Thyroid gland (tissue), 4 donors: ENCODE data around the gene PRICKLE1. TPM values are rescaled to one million over a fixed set of nuclear protein-coding genes. Genes with fewer than 3 reads are reported as not detected.

Experiments
- DNase-seq, 2 donors: peaks; one replicate each; pipeline ENCODE4 v3.0.0-alpha.2; 2019
- H3K27ac ChIP-seq, 3 donors: fragments of 200-600 bp; sonication (generic); 1 replicate in 2 of 3; 2 replicates in 1 of 3; pipeline ENCODE4 v1.5.1; 2016 to 2019; ENCODE audit warnings: mild to moderate bottlenecking in 1 of 3, moderate library complexity in 1 of 3
- H3K27me3 ChIP-seq: fragments of 200-600 bp; sonication (generic); one replicate; pipeline ENCODE4 v1.5.1; 2019
- H3K36me3 ChIP-seq, 2 donors: fragments of 200-600 bp; sonication (generic); one replicate each; pipeline ENCODE4 v1.5.1; 2016 to 2019
- H3K4me1 ChIP-seq, 2 donors: fragments of 200-600 bp; sonication (generic); one replicate each; pipeline ENCODE4 v1.5.1; 2017 to 2019
- H3K4me3 ChIP-seq, 3 donors: fragments of 200-600 bp; sonication (generic); replicated peaks in 1 of 3; 1 replicate in 2 of 3; 2 replicates in 1 of 3; pipeline ENCODE4 v1.5.1; 2016; ENCODE audit warnings: mild to moderate bottlenecking in 1 of 3
- H3K9me3 ChIP-seq: fragments of 200-600 bp; sonication (generic); one replicate; pipeline ENCODE4 v1.5.1; 2017
- POLR2A ChIP-seq, 2 donors: fragments of 450-650 bp; IDR thresholded peaks; one replicate each; pipeline ENCODE4 v1.6.1; 2017; ENCODE audit warnings: antibody characterized with exemption in 2 of 2, mild to moderate bottlenecking in 2 of 2, moderate library complexity in 1 of 2
- WGBS, 2 donors: methylation state at CpG; one replicate each; pipeline ENCODE4 v1.1.5; 2017; 5-methylcytosine and 5-hydroxymethylcytosine counted together
- intact Hi-C: fragments of 100-400 bp; cut with DNase I; formaldehyde crosslinking; loops from one replicate; pipeline ENCODE4 v1.15.1; 2023
- total RNA-seq, 4 donors: library from RNA; depleted of rRNA; stranded (reverse); fragments of >200 nt; gene quantifications; one replicate each; pipeline ENCODE4 v1.2.3, GENCODE V29; 2016
- TF ChIP-seq, protein P1 (sequence below), 6 experiments: fragments of 200-600 bp in 3 of 6; fragments of 450-650 bp in 3 of 6; sonication (generic) in 3 of 6; IDR thresholded peaks; one replicate each; pipeline ENCODE4 v1.5.1; 2016 to 2019; ENCODE audit warnings: antibody characterized with exemption in 6 of 6, mild to moderate bottlenecking in 2 of 6, inconsistent platforms in 1 of 6, moderate library complexity in 1 of 6

The PRICKLE1 gene
- total RNA-seq, 4 donors from 2014 or later, result 17.2 to 25.4 (median 19.6) TPM

DNA sequence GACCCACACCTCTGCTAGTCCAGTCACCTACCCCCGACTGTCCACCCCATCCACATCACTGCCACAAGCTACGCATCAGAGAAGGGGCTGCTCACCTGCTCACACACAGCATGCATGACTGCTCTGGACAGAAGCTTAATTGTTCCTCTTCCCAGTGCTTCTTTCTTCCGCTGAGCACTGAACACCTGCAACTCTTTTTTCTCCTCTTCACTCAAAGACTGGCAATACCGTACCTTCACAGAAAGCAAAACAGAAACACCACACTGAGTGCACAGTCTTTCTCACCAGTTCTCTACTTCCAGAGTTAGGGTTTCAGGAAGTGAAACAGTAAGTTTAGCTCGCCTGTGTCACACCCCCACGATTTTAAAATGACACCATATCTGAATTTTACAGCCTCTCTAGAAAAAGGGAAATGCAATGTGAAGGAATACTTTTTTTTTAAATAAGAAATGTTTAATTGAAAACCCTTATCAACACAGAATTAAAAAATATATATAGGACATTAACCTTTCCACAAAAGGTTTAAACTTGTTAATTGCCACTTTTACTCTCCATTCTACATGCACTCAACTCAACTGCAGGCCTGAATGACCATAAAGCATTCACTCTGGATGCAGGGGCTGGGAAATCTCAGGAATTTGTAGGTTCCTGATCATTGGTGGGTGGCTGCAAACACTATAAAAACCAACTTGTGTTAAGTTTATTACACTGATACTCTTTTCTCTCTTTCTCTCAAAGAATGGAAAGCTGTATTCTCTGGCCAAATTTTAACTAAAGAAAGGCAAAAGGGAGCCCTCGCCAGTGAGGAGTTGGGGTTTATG, 120.0 kb downstream of the PRICKLE1 start:
- Histone ChIP-seq H3K36me3 (peaks cover 9 to 17% of the 10 kb centered on the region in 2 donors), H3K27ac (peak overlapping the region in 1 of 3 donors; percentile 41), H3K9me3 (no peaks in the 10 kb centered on the region), H3K27me3 (no peaks in the 10 kb centered on the region), H3K4me1 (peaks cover 21 to 27% of the 10 kb centered on the region in 2 donors), H3K4me3 (no peak overlapping the region)
- WGBS, 2 donors, result 60 to 75% methylated on average over 7 of the region's 7 CpGs
- peak in 1 of 2 donors; percentile 9 for DNase-seq
- no peak for TF ChIP-seq POLR2A (IDR thresholded peaks at IDR 0.05)
- TF ChIP-seq, protein P1, sequence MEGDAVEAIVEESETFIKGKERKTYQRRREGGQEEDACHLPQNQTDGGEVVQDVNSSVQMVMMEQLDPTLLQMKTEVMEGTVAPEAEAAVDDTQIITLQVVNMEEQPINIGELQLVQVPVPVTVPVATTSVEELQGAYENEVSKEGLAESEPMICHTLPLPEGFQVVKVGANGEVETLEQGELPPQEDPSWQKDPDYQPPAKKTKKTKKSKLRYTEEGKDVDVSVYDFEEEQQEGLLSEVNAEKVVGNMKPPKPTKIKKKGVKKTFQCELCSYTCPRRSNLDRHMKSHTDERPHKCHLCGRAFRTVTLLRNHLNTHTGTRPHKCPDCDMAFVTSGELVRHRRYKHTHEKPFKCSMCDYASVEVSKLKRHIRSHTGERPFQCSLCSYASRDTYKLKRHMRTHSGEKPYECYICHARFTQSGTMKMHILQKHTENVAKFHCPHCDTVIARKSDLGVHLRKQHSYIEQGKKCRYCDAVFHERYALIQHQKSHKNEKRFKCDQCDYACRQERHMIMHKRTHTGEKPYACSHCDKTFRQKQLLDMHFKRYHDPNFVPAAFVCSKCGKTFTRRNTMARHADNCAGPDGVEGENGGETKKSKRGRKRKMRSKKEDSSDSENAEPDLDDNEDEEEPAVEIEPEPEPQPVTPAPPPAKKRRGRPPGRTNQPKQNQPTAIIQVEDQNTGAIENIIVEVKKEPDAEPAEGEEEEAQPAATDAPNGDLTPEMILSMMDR (IDR thresholded peaks at IDR 0.05), result no peak
- intact Hi-C loops, result no loop called here

- peaks cover 19 to 26% of the 10 kb centered on the region in 2 donors for H3K4me1 ChIP-seq
- peak overlapping the region in 1 of 3 donors; percentile 41 for H3K27ac ChIP-seq
- H3K27me3 ChIP-seq, result no peaks in the 10 kb centered on the region
- intact Hi-C loops, result no loop called here
- no peaks in the 10 kb centered on the region for H3K9me3 ChIP-seq
- TF ChIP-seq, protein P1 (IDR thresholded peaks at IDR 0.05), result no peak
- TF ChIP-seq POLR2A (IDR thresholded peaks at IDR 0.05), result no peak
- WGBS, 2 donors, result 73 to 84% methylated on average over 3 of the region's 3 CpGs
- DNase-seq, result no peak
- no peak overlapping the region for H3K4me3 ChIP-seq
- peaks cover 14 to 23% of the 10 kb centered on the region in 2 donors for H3K36me3 ChIP-seq
Observed at GRCh38 chr12:42468921-42469320, 120.6 kb downstream of the PRICKLE1 start.

DNA sequence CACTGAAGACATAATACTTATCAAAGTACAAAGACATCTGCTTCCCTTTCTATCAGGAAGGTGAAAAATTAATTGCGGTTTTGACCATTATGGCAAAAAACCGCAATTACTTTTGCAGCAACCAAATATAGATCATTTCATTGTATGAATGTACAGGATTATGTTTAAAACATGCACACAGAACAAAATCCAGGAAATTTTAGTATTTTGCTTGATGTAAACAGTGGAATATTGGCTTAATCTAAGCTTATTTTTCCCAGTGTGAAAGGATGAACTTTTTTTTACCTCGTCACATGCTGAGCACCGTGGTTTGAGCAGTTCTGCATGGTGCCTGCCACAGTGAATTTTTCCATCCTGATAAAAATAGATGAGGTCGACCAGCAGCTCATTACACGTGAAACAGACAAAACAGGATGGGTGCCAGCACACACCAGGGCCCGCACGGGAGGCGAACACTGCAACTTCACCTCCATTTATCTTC, 121.2 kb downstream of the PRICKLE1 start:
- no peak for TF ChIP-seq POLR2A (IDR thresholded peaks at IDR 0.05)
- TF ChIP-seq, protein P1 (IDR thresholded peaks at IDR 0.05), result no peak
- Histone ChIP-seq H3K4me3 (no peak overlapping the region), H3K9me3 (no peaks in the 10 kb centered on the region), H3K27ac (no peak overlapping the region), H3K27me3 (no peaks in the 10 kb centered on the region), H3K36me3 (peaks cover 14 to 27% of the 10 kb centered on the region in 2 donors), H3K4me1 (peaks cover 17 to 21% of the 10 kb centered on the region in 2 donors)
- intact Hi-C loops, result no loop called here
- DNase-seq, result no peak
- 69 to 84% methylated on average over 9 of the region's 9 CpGs for WGBS, 2 donors

- no peaks in the 10 kb centered on the region for H3K27me3 ChIP-seq
- no peaks in the 10 kb centered on the region for H3K9me3 ChIP-seq
- 95 to 98% methylated on average over 4 of the region's 4 CpGs for WGBS, 2 donors
- intact Hi-C loops, result no loop called here
- no peak for DNase-seq
- no peak overlapping the region for H3K27ac ChIP-seq
- no peak overlapping the region for H3K4me3 ChIP-seq
- no peak for TF ChIP-seq POLR2A (IDR thresholded peaks at IDR 0.05)
- TF ChIP-seq, protein P1 (IDR thresholded peaks at IDR 0.05), result no peak
- H3K4me1 ChIP-seq, result no peaks in the 10 kb centered on the region
- peaks cover 19 to 36% of the 10 kb centered on the region in 2 donors for H3K36me3 ChIP-seq
Observed at GRCh38 chr12:42463671-42464070, 125.9 kb downstream of the PRICKLE1 start.

- H3K27ac ChIP-seq, result no peak overlapping the region
- TF ChIP-seq, protein P1 (IDR thresholded peaks at IDR 0.05), result no peak
- TF ChIP-seq POLR2A (IDR thresholded peaks at IDR 0.05), result no peak
- no peak for DNase-seq
- no peaks in the 10 kb centered on the region for H3K9me3 ChIP-seq
- no peaks in the 10 kb centered on the region for H3K4me1 ChIP-seq
- no peak overlapping the region for H3K4me3 ChIP-seq
- 77 to 81% methylated on average over 3 of the region's 3 CpGs for WGBS, 2 donors
- no peaks in the 10 kb centered on the region for H3K27me3 ChIP-seq
- peaks cover 22 to 36% of the 10 kb centered on the region in 2 donors for H3K36me3 ChIP-seq
- intact Hi-C loops, result no loop called here
Observed at GRCh38 chr12:42462486-42462885, 127.1 kb downstream of the PRICKLE1 start.
